ENCODE results near the gene DNAH5. TPM values are rescaled to one million over a fixed set of nuclear protein-coding genes. Genes with fewer than 3 reads are reported as not detected.
"Not testable (repeated sequence)": the region's sequence is repeated elsewhere in the genome, so short reads cannot be mapped to it uniquely, and the experiment has no call there.

Gene DNAH5
- total RNA-seq, 1 experiment from 2014 or later = 0.07 TPM

- H3K36me3 ChIP-seq (replicated peaks; ENCODE audit: control insufficient read depth, insufficient read depth, low read length) = no peaks in the 10 kb centered on the region
These were observed 111.0 kb downstream of the DNAH5 start for GRCh38 chr5:13833440-13833839.

GRCh38 chr5:13831351-13831750 is 113.1 kb downstream of the DNAH5 start:
- Histone ChIP-seq H3K36me3 (replicated peaks; ENCODE audit: control insufficient read depth, insufficient read depth, low read length) (no peaks in the 10 kb centered on the region), H3K27me3 (ENCODE audit: control insufficient read depth, insufficient read depth, low read length) (no peaks in the 10 kb centered on the region), H3K4me3 (ENCODE audit: insufficient read depth, low read depth, low read length) (no peak overlapping the region)
- no peak for DNase-seq

More at GRCh38 chr5:13833440-13833839, 111.0 kb downstream of the DNAH5 start:
- H3K4me3 ChIP-seq (ENCODE audit: insufficient read depth, low read depth, low read length) = no peak overlapping the region
- DNase-seq = no peak
- no peaks in the 10 kb centered on the region for H3K27me3 ChIP-seq (ENCODE audit: control insufficient read depth, insufficient read depth, low read length)

DNA sequence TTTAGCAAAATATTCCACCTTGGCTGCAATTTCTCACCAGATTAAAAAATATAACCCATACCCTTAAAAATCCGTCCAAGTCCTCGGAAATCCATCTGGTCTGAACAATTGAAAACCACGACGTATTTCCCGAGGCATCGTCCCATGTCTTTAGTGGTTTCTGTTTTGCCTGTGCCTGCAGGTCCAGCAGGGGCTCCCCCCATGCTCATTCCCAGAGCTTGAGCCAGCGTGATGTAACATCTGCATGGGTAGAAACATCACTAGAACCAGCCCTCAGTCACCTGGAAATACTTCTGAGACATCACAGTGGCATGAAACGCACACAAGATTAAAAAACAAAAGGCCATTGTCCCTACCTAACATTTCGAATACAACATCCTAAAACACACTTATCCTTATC is 114.0 kb downstream of the DNAH5 start:
- H3K4me3 ChIP-seq (ENCODE audit: insufficient read depth, low read depth, low read length) = no peak overlapping the region
- H3K36me3 ChIP-seq (replicated peaks; ENCODE audit: control insufficient read depth, insufficient read depth, low read length) = no peaks in the 10 kb centered on the region
- no peaks in the 10 kb centered on the region for H3K27me3 ChIP-seq (ENCODE audit: control insufficient read depth, insufficient read depth, low read length)
- no peak for DNase-seq

DNA sequence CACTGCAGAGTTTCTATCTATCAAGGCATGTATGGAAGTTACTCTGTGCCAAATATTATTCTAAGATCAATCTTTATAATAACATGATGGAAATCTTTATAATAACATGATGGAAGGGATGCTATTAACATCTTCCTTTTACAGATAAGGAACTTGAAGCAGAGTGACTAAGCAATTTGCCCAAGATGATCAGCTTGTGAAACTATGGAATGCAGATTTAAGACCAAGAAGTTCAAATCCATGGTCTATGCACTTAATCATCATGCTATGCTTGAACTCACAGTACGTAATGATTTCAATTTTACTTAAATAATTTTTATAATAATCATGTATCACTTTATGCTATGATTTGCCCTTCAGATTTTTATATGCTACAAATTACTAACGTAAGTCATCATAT is 123.1 kb downstream of the DNAH5 start:
- Histone ChIP-seq H3K4me3 (ENCODE audit: insufficient read depth, low read depth, low read length) (no peak overlapping the region), H3K36me3 (replicated peaks; ENCODE audit: control insufficient read depth, insufficient read depth, low read length) (no peaks in the 10 kb centered on the region), H3K27me3 (ENCODE audit: control insufficient read depth, insufficient read depth, low read length) (no peaks in the 10 kb centered on the region)
- DNase-seq = no peak

GRCh38 chr5:13816126-13816525 is 128.4 kb downstream of the DNAH5 start:
- no peaks in the 10 kb centered on the region for H3K36me3 ChIP-seq (replicated peaks; ENCODE audit: control insufficient read depth, insufficient read depth, low read length)
- no peaks in the 10 kb centered on the region for H3K27me3 ChIP-seq (ENCODE audit: control insufficient read depth, insufficient read depth, low read length)
- H3K4me3 ChIP-seq (ENCODE audit: insufficient read depth, low read depth, low read length) = no peak overlapping the region
- no peak for DNase-seq

- DNase-seq = no peak
- Histone ChIP-seq H3K4me3 (ENCODE audit: insufficient read depth, low read depth, low read length) (no peak overlapping the region), H3K27me3 (ENCODE audit: control insufficient read depth, insufficient read depth, low read length) (no peaks in the 10 kb centered on the region), H3K36me3 (replicated peaks; ENCODE audit: control insufficient read depth, insufficient read depth, low read length) (no peaks in the 10 kb centered on the region)
These were observed 130.2 kb downstream of the DNAH5 start for GRCh38 chr5:13814301-13814700.

DNA sequence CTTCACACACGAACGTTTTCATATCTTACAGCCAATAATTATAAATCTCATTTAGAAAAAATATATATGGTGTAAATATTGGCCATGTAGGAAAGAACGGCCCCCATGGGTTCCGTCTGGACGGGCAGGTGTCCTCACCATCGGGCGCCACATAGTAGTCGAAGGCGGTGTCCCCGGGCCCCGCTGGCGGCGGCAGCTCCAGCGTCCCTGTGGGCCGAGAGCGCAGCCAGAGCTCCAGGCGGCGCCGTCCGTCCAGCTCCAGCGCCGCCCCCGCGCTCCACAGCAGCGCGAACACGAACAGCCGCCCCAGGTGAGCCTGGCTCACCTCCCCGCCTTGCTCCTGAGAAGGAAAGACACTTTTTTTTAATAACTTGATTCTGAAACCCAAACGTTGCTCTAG is 134.6 kb downstream of the DNAH5 start:
- no peaks in the 10 kb centered on the region for H3K36me3 ChIP-seq (replicated peaks; ENCODE audit: control insufficient read depth, insufficient read depth, low read length)
- no peaks in the 10 kb centered on the region for H3K27me3 ChIP-seq (ENCODE audit: control insufficient read depth, insufficient read depth, low read length)
- DNase-seq = peak; percentile 15
- no peak overlapping the region for H3K4me3 ChIP-seq (ENCODE audit: insufficient read depth, low read depth, low read length)

DNA sequence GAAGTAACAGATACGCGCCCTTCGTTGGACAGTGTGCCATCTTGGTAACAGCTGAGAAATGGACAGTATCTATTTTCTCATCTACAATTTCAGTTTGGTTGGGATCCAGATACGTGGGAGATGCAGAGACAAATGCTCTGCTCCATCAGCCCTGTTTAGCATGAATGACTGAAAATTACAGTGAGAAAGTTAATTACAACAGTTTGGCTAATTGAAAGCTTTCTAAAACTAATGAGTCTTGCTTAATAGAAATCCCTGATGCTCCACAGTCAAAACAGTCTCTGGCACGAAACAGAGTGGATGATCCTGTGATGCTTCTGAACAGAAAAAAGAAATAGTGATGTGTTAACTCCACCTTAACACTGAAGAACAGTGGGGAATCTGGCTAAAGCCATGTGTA is 140.2 kb downstream of the DNAH5 start:
- no peaks in the 10 kb centered on the region for H3K27me3 ChIP-seq (ENCODE audit: control insufficient read depth, insufficient read depth, low read length)
- no peak for DNase-seq
- H3K36me3 ChIP-seq (replicated peaks; ENCODE audit: control insufficient read depth, insufficient read depth, low read length) = no peaks in the 10 kb centered on the region
- no peak overlapping the region for H3K4me3 ChIP-seq (ENCODE audit: insufficient read depth, low read depth, low read length)

DNA sequence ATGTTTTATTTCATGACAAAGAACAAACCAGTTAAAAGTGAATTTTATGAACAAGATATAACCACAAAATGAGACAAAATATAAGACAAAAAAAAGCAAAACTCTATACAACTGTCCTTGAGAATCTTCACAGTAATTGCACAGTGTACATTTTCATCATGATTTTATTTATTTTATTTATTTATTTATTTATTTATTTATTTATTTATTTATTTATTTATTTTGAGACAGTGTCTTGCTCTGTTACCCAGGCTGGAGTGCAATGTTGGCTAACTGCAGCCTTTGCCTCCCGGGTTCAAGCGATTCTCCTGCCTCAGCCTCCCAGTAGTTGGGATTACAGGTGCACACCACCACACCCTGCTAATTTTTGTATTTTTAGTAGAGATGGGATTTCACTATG is 145.9 kb downstream of the DNAH5 start:
- not testable (repeated sequence) for H3K4me3 ChIP-seq (ENCODE audit: insufficient read depth, low read depth, low read length); H3K27me3 ChIP-seq (ENCODE audit: control insufficient read depth, insufficient read depth, low read length); DNase-seq; H3K36me3 ChIP-seq (replicated peaks; ENCODE audit: control insufficient read depth, insufficient read depth, low read length)

- H3K27me3 ChIP-seq (ENCODE audit: control insufficient read depth, insufficient read depth, low read length) = no peaks in the 10 kb centered on the region
- H3K36me3 ChIP-seq (replicated peaks; ENCODE audit: control insufficient read depth, insufficient read depth, low read length) = no peaks in the 10 kb centered on the region
- DNase-seq = no peak
- no peak overlapping the region for H3K4me3 ChIP-seq (ENCODE audit: insufficient read depth, low read depth, low read length)
These were observed 158.6 kb downstream of the DNAH5 start for GRCh38 chr5:13785781-13786415.

DNA sequence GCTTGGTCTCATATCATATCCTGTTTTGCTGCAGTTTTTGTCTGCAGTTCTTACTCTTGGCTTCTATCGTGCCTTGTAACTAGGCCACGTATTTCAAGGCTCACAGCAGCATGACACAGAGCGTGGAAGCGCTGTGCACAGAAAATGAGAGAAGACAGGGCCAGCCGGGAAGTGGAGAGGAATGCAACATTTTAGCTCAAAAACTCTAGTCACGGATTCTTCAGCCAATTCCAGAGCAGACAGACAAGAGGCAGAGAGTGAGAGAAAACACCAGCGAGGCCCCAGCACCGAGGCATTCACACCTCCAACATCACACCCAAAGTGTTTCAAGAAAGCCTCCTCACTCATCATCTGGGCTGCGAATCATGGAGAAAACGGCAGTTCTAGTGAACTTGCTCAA is 160.8 kb downstream of the DNAH5 start:
- no peak overlapping the region for H3K4me3 ChIP-seq (ENCODE audit: insufficient read depth, low read depth, low read length)
- no peaks in the 10 kb centered on the region for H3K36me3 ChIP-seq (replicated peaks; ENCODE audit: control insufficient read depth, insufficient read depth, low read length)
- no peaks in the 10 kb centered on the region for H3K27me3 ChIP-seq (ENCODE audit: control insufficient read depth, insufficient read depth, low read length)
- DNase-seq = no peak

DNA sequence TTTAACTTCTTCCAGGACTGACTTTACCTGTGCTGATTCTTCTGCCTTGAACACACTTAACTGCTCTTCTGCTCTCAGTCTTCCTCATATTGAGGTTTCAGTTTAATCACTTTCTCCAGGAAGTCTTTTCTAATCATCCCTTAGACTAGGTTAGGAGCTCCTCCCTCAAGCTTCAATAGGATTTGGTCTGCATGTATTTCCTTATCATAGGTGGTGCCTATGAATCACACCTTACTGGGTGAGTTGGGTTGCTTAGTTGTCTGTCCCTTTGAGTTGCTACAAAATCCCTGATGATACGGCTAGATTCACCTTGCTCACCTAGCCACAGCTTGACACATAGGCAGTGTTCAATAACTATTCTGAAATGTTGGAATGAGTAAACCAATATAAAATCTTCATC is 164.4 kb downstream of the DNAH5 start:
- H3K36me3 ChIP-seq (replicated peaks; ENCODE audit: control insufficient read depth, insufficient read depth, low read length) = no peaks in the 10 kb centered on the region
- H3K27me3 ChIP-seq (ENCODE audit: control insufficient read depth, insufficient read depth, low read length) = no peaks in the 10 kb centered on the region
- DNase-seq = no peak
- no peak overlapping the region for H3K4me3 ChIP-seq (ENCODE audit: insufficient read depth, low read depth, low read length)

- no peak for DNase-seq
- H3K4me3 ChIP-seq (ENCODE audit: insufficient read depth, low read depth, low read length) = no peak overlapping the region
- H3K36me3 ChIP-seq (replicated peaks; ENCODE audit: control insufficient read depth, insufficient read depth, low read length) = no peaks in the 10 kb centered on the region
These were observed 170.8 kb downstream of the DNAH5 start for GRCh38 chr5:13773649-13774048.

GRCh38 chr5:13771011-13771571 is 173.4 kb downstream of the DNAH5 start:
- no peaks in the 10 kb centered on the region for H3K27me3 ChIP-seq (ENCODE audit: control insufficient read depth, insufficient read depth, low read length)
- DNase-seq = no peak
- no peak overlapping the region for H3K4me3 ChIP-seq (ENCODE audit: insufficient read depth, low read depth, low read length)
- H3K36me3 ChIP-seq (replicated peaks; ENCODE audit: control insufficient read depth, insufficient read depth, low read length) = no peaks in the 10 kb centered on the region

More at GRCh38 chr5:13773649-13774048, 170.8 kb downstream of the DNAH5 start:
- H3K27me3 ChIP-seq (ENCODE audit: control insufficient read depth, insufficient read depth, low read length) = no peaks in the 10 kb centered on the region

DNA sequence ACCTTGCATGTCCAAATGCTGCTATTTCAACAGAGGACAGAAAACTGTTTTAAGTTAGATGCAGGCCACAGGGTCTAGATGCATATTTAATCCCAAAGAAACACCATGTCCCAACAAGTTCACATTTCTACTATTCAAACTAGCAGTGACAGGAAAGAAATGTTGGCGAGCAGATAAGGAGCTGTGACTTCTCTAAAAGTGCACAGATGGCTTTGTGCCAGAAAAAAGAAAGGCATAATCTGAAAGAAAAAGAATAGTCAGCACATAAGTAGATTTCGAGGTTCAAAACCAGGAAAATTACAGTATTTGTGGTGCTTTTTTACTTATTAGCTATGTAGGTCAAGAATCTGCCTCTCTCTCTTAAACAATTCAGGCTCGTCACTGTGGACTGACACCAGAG is 178.3 kb downstream of the DNAH5 start:
- no peak for DNase-seq
- no peaks in the 10 kb centered on the region for H3K27me3 ChIP-seq (ENCODE audit: control insufficient read depth, insufficient read depth, low read length)
- no peak overlapping the region for H3K4me3 ChIP-seq (ENCODE audit: insufficient read depth, low read depth, low read length)
- H3K36me3 ChIP-seq (replicated peaks; ENCODE audit: control insufficient read depth, insufficient read depth, low read length) = no peaks in the 10 kb centered on the region

- no peaks in the 10 kb centered on the region for H3K27me3 ChIP-seq (ENCODE audit: control insufficient read depth, insufficient read depth, low read length)
- no peaks in the 10 kb centered on the region for H3K36me3 ChIP-seq (replicated peaks; ENCODE audit: control insufficient read depth, insufficient read depth, low read length)
- no peak overlapping the region for H3K4me3 ChIP-seq (ENCODE audit: insufficient read depth, low read depth, low read length)
- no peak for DNase-seq
These were observed 180.8 kb downstream of the DNAH5 start for GRCh38 chr5:13763719-13764118.

Data from H7 (cell line).